ENCODE data around the gene UNK. TPM values are rescaled to one million over a fixed set of nuclear protein-coding genes. Genes with fewer than 3 reads are reported as not detected.

Gene UNK
- total and polyA plus RNA-seq, 2 of the 13 experiments (the other 11 are each of a cell fraction or from before 2014, with no cell fraction given), result 31.6 to 33.0 TPM

DNA sequence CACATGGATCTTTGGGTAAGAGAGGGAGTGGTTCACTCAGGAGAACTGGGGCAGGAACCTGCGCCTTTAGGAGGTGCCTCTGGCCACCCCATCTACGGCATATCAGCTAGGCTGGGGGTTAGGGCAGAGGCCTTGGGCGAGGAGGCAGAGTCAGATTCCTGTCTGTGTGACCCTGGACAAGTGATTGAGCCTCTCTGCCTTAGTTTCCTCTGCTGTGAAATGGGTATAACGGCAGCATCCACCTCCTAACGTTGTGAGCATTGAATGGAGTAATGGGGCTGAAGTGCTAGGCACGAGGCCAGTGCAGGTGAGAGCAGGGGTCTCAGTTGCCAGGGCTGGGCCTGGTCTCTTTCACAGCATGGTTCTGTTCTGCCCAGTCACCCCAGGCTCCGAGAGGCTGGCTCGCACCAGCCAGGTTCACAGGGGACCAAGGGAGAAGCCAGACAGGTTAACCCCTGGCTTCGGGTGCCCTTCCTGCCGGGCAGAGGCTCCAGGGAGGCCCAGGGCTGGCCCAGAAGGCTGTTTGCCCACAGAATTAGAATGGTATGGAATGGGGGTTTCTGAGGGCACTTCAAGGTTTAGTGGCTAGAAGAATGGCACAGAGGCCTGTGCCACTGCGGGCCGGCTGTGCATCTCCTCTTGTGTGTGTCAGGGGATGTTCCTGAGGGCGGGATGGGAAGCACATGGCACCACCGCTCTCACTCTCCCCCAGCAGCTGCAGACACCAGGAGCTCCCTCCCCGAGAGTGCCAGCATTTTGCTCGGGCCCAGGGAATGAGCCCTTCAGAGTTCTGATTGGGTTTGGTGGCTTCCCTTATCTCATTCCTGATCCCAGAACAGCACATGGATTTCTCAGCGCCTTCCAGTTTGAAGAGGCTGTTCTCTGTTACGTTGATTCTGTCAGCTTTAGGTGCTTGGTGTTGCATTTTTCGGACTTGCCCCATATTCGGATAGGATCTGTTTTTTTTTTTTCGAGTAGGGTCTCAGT lies 35.8 kb downstream of the UNK start (continued):
- TF ChIP-seq, protein P1, sequence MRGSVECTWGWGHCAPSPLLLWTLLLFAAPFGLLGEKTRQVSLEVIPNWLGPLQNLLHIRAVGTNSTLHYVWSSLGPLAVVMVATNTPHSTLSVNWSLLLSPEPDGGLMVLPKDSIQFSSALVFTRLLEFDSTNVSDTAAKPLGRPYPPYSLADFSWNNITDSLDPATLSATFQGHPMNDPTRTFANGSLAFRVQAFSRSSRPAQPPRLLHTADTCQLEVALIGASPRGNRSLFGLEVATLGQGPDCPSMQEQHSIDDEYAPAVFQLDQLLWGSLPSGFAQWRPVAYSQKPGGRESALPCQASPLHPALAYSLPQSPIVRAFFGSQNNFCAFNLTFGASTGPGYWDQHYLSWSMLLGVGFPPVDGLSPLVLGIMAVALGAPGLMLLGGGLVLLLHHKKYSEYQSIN (CRISPR knock-in tag; IDR thresholded peaks at IDR 0.05; ENCODE audit: borderline replicate concordance), result no peak
- TF ChIP-seq TBX2 (CRISPR knock-in tag; IDR thresholded peaks at IDR 0.05; ENCODE audit: borderline replicate concordance), result no peak
- TF ChIP-seq ADNP (CRISPR knock-in tag; IDR thresholded peaks at IDR 0.05), result peak; percentile 65; the same call in 1 of the 2 replicates
- no peak for TF ChIP-seq KDM5A (IDR thresholded peaks at IDR 0.05; ENCODE audit: borderline replicate concordance, low read length)
- TF ChIP-seq AGO2 (optimal IDR thresholded peaks at IDR 0.05; ENCODE audit: low read depth, low read length), result peak; percentile 32
- TF ChIP-seq NFYC (CRISPR knock-in tag; IDR thresholded peaks at IDR 0.05), result no peak
- no peak for TF ChIP-seq ZNF276 (CRISPR knock-in tag; IDR thresholded peaks at IDR 0.05; ENCODE audit: low read depth)
- TF ChIP-seq ZNF354B (CRISPR knock-in tag; IDR thresholded peaks at IDR 0.05), result no peak
- TF ChIP-seq POGZ (CRISPR knock-in tag; IDR thresholded peaks at IDR 0.05), result no peak
- no peak for TF ChIP-seq ZBTB39 (CRISPR knock-in tag; IDR thresholded peaks at IDR 0.05)
- TF ChIP-seq ZBTB33 (CRISPR knock-in tag; IDR thresholded peaks at IDR 0.05), result no peak
- no peak for TF ChIP-seq TBP (CRISPR knock-in tag; IDR thresholded peaks at IDR 0.05)

Measured in HepG2 (cell line).